SK-N-MC (cell line): ENCODE measurements around the gene SLC9A4.

ENCODE experiments used
- EZH2 ChIP-seq: fragments of 200-600 bp; sonication (generic); IDR thresholded peaks from one replicate; pipeline ENCODE4 v1.6.1; 2017; ENCODE audit warnings: antibody characterized with exemption
- FOXP2 ChIP-seq: optimal IDR thresholded peaks from 2 replicates; pipeline ENCODE3; 2011; ENCODE audit warnings: mild to moderate bottlenecking, moderate library complexity; ENCODE audit not compliant: insufficient read depth; ENCODE audit errors: extremely low read length, control extremely low read depth
- POLR2AphosphoS5 ChIP-seq: IDR thresholded peaks from 2 replicates; pipeline ENCODE4 v1.6.1; 2012; ENCODE audit warnings: mild to moderate bottlenecking, low read depth, low read length, borderline replicate concordance

GRCh38 chr2:102449370-102449974, 23.6 kb upstream of the SLC9A4 start:
- TF ChIP-seq POLR2AphosphoS5 (no peak), EZH2 (no peak), FOXP2 (no peak)
